ENCODE data around the gene SUSD5. TPM values are rescaled to one million over a fixed set of nuclear protein-coding genes. Genes with fewer than 3 reads are reported as not detected.

Gene SUSD5
- total and polyA plus RNA-seq, 2 experiments from 2014 or later: 1.4 to 3.6 TPM

DNA sequence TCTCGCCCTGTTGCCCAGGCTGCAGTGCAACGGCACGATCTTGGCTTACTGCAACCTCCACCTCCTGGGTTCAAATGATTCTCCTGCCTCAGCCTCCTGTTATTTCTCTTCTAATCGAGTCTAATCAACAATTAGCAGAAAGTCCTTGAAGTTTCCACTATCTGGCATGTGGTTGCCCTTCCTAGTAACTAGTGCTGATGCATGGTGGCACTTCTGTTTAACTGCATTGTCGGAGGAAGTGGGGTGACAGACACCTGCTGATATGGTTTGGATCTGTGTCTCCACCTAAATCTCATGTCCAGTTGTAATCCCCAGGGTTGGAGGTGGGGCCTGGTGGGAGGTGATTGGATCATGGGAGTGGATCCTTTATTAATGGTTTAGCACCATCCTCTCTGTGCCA, 95.6 kb downstream of the SUSD5 start:
- H3K4me3 ChIP-seq: no peak overlapping the region
- Mint-ChIP-seq H3K27ac (no peak overlapping the region), H3K27me3 (ENCODE audit: insufficient read depth, low read depth, poor library complexity) (peaks cover 2% of the 10 kb centered on the region), H3K36me3 (ENCODE audit: low read depth) (peaks cover 27% of the 10 kb centered on the region), H3K4me1 (no peaks in the 10 kb centered on the region), H3K9me3 (no peaks in the 10 kb centered on the region), H3K4me3 (no peak overlapping the region)
- no peaks in the 10 kb centered on the region for H3K27me3 ChIP-seq (ENCODE audit: insufficient read depth)
- peaks cover 17% of the 10 kb centered on the region; the same call in 1 of the 2 replicates for H3K36me3 ChIP-seq (ENCODE audit: insufficient read depth)
- H3K9me2 ChIP-seq (ENCODE audit: insufficient read depth): no peaks in the 10 kb centered on the region
- no peak overlapping the region for H3K4me2 ChIP-seq
- 0 out of 2 replicates have a peak, but pooled peaks cover under 1% of the 10 kb centered on the region for H3K79me2 ChIP-seq (replicated peaks; ENCODE audit: insufficient read depth)
- H3K27ac ChIP-seq (ENCODE audit: low read depth): no peak overlapping the region
- no peak overlapping the region for H2AFZ ChIP-seq
- DNase-seq (ENCODE audit: low spot score) (no peak), ATAC-seq (no peak)
- H3K4me1 ChIP-seq (ENCODE audit: insufficient read depth): no peaks in the 10 kb centered on the region
- H4K20me1 ChIP-seq (replicated peaks; ENCODE audit: insufficient read depth): no peaks in the 10 kb centered on the region
- H3F3A ChIP-seq (replicated peaks; ENCODE audit: low read depth): no peaks in the 10 kb centered on the region
- TF ChIP-seq ZNF114 (CRISPR knock-in tag; IDR thresholded peaks at IDR 0.05): no peak
- no peak for TF ChIP-seq NANOG (IDR thresholded peaks at IDR 0.05; ENCODE audit: borderline replicate concordance)
- no peak for TF ChIP-seq CREB1 (CRISPR knock-in tag; IDR thresholded peaks at IDR 0.05; ENCODE audit: low read depth)
- no peak for TF ChIP-seq JUNB (IDR thresholded peaks at IDR 0.05; ENCODE audit: unreplicated experiment)
- TF ChIP-seq REST (IDR thresholded peaks at IDR 0.05; ENCODE audit: unreplicated experiment): no peak
- TF ChIP-seq POLR2AphosphoS5 (IDR thresholded peaks at IDR 0.05; ENCODE audit: low read depth): no peak
- no peak for TF ChIP-seq ZNF462 (CRISPR knock-in tag; IDR thresholded peaks at IDR 0.05)
- no peak for TF ChIP-seq EZH2phosphoT487 (IDR thresholded peaks at IDR 0.05; ENCODE audit: unreplicated experiment)
- TF ChIP-seq STAT1 (IDR thresholded peaks at IDR 0.05; ENCODE audit: unreplicated experiment): no peak
- TF ChIP-seq, protein P1, sequence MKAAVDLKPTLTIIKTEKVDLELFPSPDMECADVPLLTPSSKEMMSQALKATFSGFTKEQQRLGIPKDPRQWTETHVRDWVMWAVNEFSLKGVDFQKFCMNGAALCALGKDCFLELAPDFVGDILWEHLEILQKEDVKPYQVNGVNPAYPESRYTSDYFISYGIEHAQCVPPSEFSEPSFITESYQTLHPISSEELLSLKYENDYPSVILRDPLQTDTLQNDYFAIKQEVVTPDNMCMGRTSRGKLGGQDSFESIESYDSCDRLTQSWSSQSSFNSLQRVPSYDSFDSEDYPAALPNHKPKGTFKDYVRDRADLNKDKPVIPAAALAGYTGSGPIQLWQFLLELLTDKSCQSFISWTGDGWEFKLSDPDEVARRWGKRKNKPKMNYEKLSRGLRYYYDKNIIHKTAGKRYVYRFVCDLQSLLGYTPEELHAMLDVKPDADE (IDR thresholded peaks at IDR 0.05): no peak
- TF ChIP-seq ZNF331 (CRISPR knock-in tag; IDR thresholded peaks at IDR 0.05; ENCODE audit: low read depth): no peak
- no peak for TF ChIP-seq EZH2 (IDR thresholded peaks at IDR 0.05; ENCODE audit: low read depth, unreplicated experiment)
- TF ChIP-seq, protein P2, sequence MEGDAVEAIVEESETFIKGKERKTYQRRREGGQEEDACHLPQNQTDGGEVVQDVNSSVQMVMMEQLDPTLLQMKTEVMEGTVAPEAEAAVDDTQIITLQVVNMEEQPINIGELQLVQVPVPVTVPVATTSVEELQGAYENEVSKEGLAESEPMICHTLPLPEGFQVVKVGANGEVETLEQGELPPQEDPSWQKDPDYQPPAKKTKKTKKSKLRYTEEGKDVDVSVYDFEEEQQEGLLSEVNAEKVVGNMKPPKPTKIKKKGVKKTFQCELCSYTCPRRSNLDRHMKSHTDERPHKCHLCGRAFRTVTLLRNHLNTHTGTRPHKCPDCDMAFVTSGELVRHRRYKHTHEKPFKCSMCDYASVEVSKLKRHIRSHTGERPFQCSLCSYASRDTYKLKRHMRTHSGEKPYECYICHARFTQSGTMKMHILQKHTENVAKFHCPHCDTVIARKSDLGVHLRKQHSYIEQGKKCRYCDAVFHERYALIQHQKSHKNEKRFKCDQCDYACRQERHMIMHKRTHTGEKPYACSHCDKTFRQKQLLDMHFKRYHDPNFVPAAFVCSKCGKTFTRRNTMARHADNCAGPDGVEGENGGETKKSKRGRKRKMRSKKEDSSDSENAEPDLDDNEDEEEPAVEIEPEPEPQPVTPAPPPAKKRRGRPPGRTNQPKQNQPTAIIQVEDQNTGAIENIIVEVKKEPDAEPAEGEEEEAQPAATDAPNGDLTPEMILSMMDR (conservative IDR thresholded peaks at IDR 0.05; ENCODE audit: low read depth in 2 of 2): no peak

All from GM23338 (cell line).